ENCODE results near the gene AMMECR1.

DNA sequence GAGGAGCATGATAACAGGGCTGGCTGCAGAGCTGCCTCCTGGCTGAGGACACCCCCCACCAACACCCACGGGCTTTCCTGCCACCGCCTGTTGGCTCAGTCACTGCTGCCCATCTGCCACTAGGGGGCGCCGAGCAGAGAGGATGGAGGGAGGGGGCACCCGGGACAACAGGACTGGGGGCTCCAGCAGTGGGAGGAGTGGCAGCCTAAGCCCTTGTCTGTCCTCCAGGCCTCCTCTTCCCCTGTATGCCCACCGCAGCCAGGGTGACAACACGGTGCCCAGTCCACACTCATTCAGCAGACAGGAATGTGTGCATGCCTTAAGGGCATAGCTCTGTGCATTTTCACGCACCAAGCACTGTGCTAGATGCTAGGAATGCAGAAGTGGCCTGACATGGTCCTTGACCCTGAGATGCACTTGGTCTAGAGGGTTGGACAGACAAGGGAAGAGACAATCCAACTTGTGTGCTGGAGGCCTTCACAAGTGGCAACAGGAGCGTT, 149.9 kb downstream of the AMMECR1 start:
- no peak for TF ChIP-seq POLR2A (IDR thresholded peaks at IDR 0.05; ENCODE audit: low read depth, low read length)
- no peak for TF ChIP-seq POLR2AphosphoS5 (IDR thresholded peaks at IDR 0.05; ENCODE audit: low read depth, low read length)
